Body of pancreas (tissue), 4 donors: Measurements from ENCODE around the gene RMRP. TPM values are rescaled to one million over a fixed set of nuclear protein-coding genes. Genes with fewer than 3 reads are reported as not detected.
"Not testable (repeated sequence)": the region's sequence is repeated elsewhere in the genome, so short reads cannot be mapped to it uniquely, and the experiment has no call there.

Source experiments
- ATAC-seq: fragments of 150-250 bp; one replicate; pipeline ENCODE4 v1.9.1; 2016
- DNase-seq, 4 donors: peaks; one replicate each; pipeline ENCODE4 v3.0.0-alpha.2; 2019
- H3K27ac ChIP-seq, 4 donors: fragments of 200-600 bp; sonication (generic); 1 replicate in 3 of 4; 2 replicates in 1 of 4; pipeline versions ENCODE4 v1.5.1 to v1.6.1; 2016 to 2019; ENCODE audit warnings: mild to moderate bottlenecking in 1 of 4, mixed read lengths in 1 of 4, moderate library complexity in 1 of 4
- H3K27me3 ChIP-seq, 2 donors: fragments of 200-600 bp; sonication (generic); one replicate each; pipeline ENCODE4 v1.6.0; 2016; ENCODE audit warnings: mild to moderate bottlenecking in 1 of 2
- H3K36me3 ChIP-seq, 2 donors: fragments of 200-600 bp; sonication (generic); replicated peaks in 1 of 2; 2 replicates each; pipeline ENCODE4 v1.5.1; 2016; ENCODE audit warnings: low read depth in 2 of 2; ENCODE audit not compliant: insufficient read depth in 1 of 2
- H3K4me1 ChIP-seq: fragments of 200-600 bp; sonication (generic); one replicate; pipeline ENCODE4 v1.6.0; 2016
- H3K4me3 ChIP-seq, 2 donors: fragments of 200-600 bp; sonication (generic); 1 replicate in 1 of 2; 2 replicates in 1 of 2; pipeline ENCODE4 v1.5.1; 2016 to 2019
- H3K9me3 ChIP-seq, 3 donors: fragments of 200-600 bp; sonication (generic); 1 replicate in 2 of 3; 2 replicates in 1 of 3; pipeline ENCODE4 v1.5.1; 2016
- POLR2A ChIP-seq, 3 donors: fragments of 450-650 bp; IDR thresholded peaks; one replicate each; pipeline ENCODE4 v1.6.1; 2016; ENCODE audit warnings: antibody characterized with exemption in 3 of 3, mild to moderate bottlenecking in 2 of 3
- WGBS, 2 donors: methylation state at CpG; one replicate each; pipeline ENCODE4 v1.1.5; 2017; 5-methylcytosine and 5-hydroxymethylcytosine counted together
- intact Hi-C: fragments of 100-400 bp; cut with DNase I; formaldehyde crosslinking; loops from one replicate; pipeline ENCODE4 v1.15.1; 2023
- total RNA-seq, 2 donors: library from RNA; depleted of rRNA; stranded (reverse); fragments of >200 nt; gene quantifications; one replicate each; pipeline ENCODE4 v1.1.0, GENCODE V29; 2016
- TF ChIP-seq, protein P1 (sequence below), 7 experiments: fragments of 450-650 bp in 4 of 7; fragments of 200-600 bp in 3 of 7; sonication (generic) in 3 of 7; IDR thresholded peaks; one replicate each; pipeline ENCODE4 v1.5.1; 2016 to 2019; ENCODE audit warnings: antibody characterized with exemption in 7 of 7

RMRP gene
- total RNA-seq, 2 donors from 2014 or later: 887 to 2,577 TPM

DNA sequence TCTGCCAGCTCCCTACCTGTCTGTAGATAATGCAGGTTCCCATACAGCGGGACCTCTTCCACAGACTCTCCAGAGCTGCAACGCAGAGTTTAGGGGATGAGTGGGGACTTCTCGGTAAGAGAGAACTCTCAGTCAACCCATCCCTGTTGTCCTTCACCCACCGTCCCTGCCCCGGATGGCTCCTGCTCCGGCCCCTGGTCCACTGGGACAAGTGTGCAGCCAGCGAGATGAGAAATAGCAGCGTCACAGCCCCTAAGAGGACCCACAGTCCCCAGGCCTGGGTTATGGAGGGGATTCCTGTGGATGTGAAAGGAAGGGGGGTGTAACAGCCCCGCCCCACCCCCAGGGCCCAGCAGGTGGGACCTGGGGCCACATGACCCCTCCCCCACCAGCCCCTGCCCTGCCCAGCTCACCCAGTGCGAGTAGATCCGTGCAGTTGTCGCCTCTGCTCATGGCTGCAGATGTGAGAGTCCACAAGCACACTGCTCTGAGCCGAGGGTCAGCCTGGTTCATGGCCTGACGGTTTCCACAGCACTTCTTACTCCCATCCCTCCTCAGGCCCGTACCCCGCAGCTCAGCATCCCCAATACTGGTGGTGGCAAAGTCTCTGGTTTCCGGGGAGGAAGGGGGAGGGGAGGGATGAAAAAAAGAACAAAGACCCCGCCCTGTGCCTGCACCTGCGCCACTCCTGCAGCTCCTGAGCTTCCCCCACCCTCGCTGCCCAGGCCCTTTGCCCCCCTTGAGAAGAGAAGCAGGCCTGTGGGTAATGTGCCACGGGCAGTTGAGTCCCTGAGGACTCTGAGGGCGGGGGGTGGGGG is 7.3 kb downstream of the RMRP start, which contains the start of gene SIT1:
TSS of gene SIT1 (minus strand) at position 591 of the 818 bp plus-strand sequence. CDS start at position 513, 78 bp downstream.
- Histone ChIP-seq H3K9me3 (no peaks in the 10 kb centered on the region), H3K27me3 (no peaks in the 10 kb centered on the region), H3K27ac (no peak within 1 kb of the TSS), H3K36me3 (no peaks in the 10 kb centered on the region), H3K4me1 (peaks cover 16% of the 10 kb centered on the region), H3K4me3 (no peak within 1 kb of the TSS)
- intact Hi-C loops: loop anchor here (5.0 kb wide), 1 partner anchor 82 kb away; the partner anchor contains the start of genes CREB3 and TLN1
- peak in 1 of 4 donors; percentile 12 for DNase-seq
- 75 to 83% methylated on average over 12 to 22 of the region's 22 CpGs for WGBS, 2 donors
- TF ChIP-seq, protein P1, sequence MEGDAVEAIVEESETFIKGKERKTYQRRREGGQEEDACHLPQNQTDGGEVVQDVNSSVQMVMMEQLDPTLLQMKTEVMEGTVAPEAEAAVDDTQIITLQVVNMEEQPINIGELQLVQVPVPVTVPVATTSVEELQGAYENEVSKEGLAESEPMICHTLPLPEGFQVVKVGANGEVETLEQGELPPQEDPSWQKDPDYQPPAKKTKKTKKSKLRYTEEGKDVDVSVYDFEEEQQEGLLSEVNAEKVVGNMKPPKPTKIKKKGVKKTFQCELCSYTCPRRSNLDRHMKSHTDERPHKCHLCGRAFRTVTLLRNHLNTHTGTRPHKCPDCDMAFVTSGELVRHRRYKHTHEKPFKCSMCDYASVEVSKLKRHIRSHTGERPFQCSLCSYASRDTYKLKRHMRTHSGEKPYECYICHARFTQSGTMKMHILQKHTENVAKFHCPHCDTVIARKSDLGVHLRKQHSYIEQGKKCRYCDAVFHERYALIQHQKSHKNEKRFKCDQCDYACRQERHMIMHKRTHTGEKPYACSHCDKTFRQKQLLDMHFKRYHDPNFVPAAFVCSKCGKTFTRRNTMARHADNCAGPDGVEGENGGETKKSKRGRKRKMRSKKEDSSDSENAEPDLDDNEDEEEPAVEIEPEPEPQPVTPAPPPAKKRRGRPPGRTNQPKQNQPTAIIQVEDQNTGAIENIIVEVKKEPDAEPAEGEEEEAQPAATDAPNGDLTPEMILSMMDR (IDR thresholded peaks at IDR 0.05): no peak
- TF ChIP-seq POLR2A (IDR thresholded peaks at IDR 0.05): no peak
- ATAC-seq: no peak

GRCh38 chr9:35649431-35650340 is 8.1 kb downstream of the RMRP start:
- Histone ChIP-seq H3K36me3 (no peaks in the 10 kb centered on the region), H3K27me3 (no peaks in the 10 kb centered on the region), H3K4me3 (no peak overlapping the region), H3K27ac (no peak overlapping the region), H3K4me1 (peaks cover 16% of the 10 kb centered on the region), H3K9me3 (no peaks in the 10 kb centered on the region)
- DNase-seq: no peak
- ATAC-seq: no peak
- WGBS, 2 donors: 76 to 82% methylated on average over 10 to 26 of the region's 26 CpGs
- intact Hi-C loops: loop anchor here (5.0 kb wide), 1 partner anchor 83 kb away; the partner anchor contains the start of genes CREB3 and TLN1
- TF ChIP-seq, protein P1 (IDR thresholded peaks at IDR 0.05): no peak
- no peak for TF ChIP-seq POLR2A (IDR thresholded peaks at IDR 0.05)

- H3K27me3 ChIP-seq: no peaks in the 10 kb centered on the region
- 0 to 1% methylated on average over 19 to 58 of the region's 58 CpGs for WGBS, 2 donors
- H3K27ac ChIP-seq: peak overlapping the region; percentile 68 to 94 (median 78)
- ATAC-seq (peak; percentile 98), DNase-seq (peak; percentile 93 to 94 (median 94))
- intact Hi-C loops: no loop called here
- peaks cover 11% of the 10 kb centered on the region for H3K4me1 ChIP-seq
- peak overlapping the region; percentile 44 to 58 for H3K4me3 ChIP-seq
- no peaks in the 10 kb centered on the region for H3K9me3 ChIP-seq
- peak; percentile 73 to 94 (median 93) for TF ChIP-seq POLR2A (IDR thresholded peaks at IDR 0.05)
- TF ChIP-seq, protein P1 (IDR thresholded peaks at IDR 0.05): peak; percentile 82 to 99 (median 98)
- H3K36me3 ChIP-seq: no peaks in the 10 kb centered on the region
Measured at GRCh38 chr9:35646533-35647265, 11.1 kb downstream of the RMRP start.

DNA sequence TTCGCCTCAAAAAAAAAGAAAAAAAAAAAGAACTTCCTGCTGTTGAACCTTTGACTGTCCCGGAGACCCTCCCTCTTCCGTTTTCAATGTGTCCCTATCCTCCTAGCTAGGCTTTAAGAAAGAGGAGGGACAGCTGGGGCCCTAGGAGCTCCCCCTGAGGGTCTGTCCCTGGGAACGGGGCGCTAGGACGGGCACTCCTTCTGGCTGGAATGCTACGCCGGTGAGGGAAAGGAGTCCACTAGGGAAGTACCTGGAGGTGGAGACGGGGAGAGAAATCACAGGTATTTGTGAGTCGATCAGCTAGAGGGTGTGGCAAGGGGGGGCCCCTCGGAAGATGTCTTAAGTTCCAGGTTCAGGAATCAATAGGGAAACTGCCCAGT is 11.7 kb downstream of the RMRP start:
- Histone ChIP-seq H3K36me3 (no peaks in the 10 kb centered on the region), H3K4me3 (peak overlapping the region; percentile 44 to 58), H3K9me3 (no peaks in the 10 kb centered on the region), H3K4me1 (peaks cover 11% of the 10 kb centered on the region), H3K27me3 (no peaks in the 10 kb centered on the region), H3K27ac (peak overlapping the region; percentile 68 to 94 (median 78))
- intact Hi-C loops: no loop called here
- TF ChIP-seq, protein P1 (IDR thresholded peaks at IDR 0.05): peak in 3 of 7 experiments; percentile 5 to 24 (median 23)
- no peak for TF ChIP-seq POLR2A (IDR thresholded peaks at IDR 0.05)
- DNase-seq: peak; percentile 56 to 68 (median 67)
- peak; percentile 65 for ATAC-seq
- WGBS, 2 donors: 1 to 2% methylated on average over 11 of the region's 11 CpGs

DNA sequence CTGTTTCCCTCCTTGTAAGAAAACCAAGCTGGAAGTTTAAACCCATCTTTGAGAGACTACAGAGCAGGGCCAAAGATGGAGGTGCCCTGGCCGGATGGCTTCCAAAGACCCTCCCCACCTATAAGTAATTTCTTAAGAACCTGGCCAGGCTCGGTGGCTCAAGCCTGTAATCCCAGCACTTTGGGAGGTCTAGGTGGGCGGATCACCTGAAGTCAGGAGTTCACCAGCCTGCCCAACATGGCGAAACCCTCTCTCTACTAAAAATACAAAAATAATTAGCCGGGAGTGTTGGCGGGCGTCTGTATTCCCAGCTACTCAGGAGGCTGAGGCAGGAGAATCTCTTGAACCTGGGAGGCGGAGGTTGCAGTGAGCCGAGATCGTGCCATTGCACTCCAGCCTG is 12.1 kb downstream of the RMRP start:
- Histone ChIP-seq H3K4me3 (peak overlapping the region in 1 of 2 donors; percentile 58), H3K4me1 (peaks cover 11% of the 10 kb centered on the region), H3K27ac (peak overlapping the region in 3 of 4 donors; percentile 73 to 94 (median 82))
- H3K27me3 ChIP-seq, H3K36me3 ChIP-seq, intact Hi-C loops, H3K9me3 ChIP-seq, ATAC-seq, DNase-seq: not testable (repeated sequence)
- WGBS, 2 donors: 28 to 41% methylated on average over 10 of the region's 10 CpGs
